Measurements from ENCODE around the gene ERGIC1. TPM values are rescaled to one million over a fixed set of nuclear protein-coding genes. Genes with fewer than 3 reads are reported as not detected.
A peak's percentile ranks its signal among the peaks of the same experiment; 100 is the strongest.

ERGIC1 gene
- total RNA-seq, 6 experiments from 2014 or later: 240 to 276 (median 258) TPM

GRCh38 chr5:172898218-172898842, 64.3 kb downstream of the ERGIC1 start:
- Mint-ChIP-seq H3K4me3 (peak overlapping the region; percentile 85), H3K36me3 (ENCODE audit: low read depth) (peaks cover 32% of the 10 kb centered on the region), H3K9me3 (no peaks in the 10 kb centered on the region), H3K4me1 (ENCODE audit: low read depth) (peaks cover 86% of the 10 kb centered on the region), H3K27me3 (ENCODE audit: insufficient read depth) (no peaks in the 10 kb centered on the region; the same call in none of the 2 replicates), H3K27ac (peak overlapping the region; percentile 99)
- no peak for TF ChIP-seq CTCF (IDR thresholded peaks at IDR 0.05)
- no peak for DNase-seq

GRCh38 chr5:172898843-172899369, 64.9 kb downstream of the ERGIC1 start:
- DNase-seq: no peak
- peak overlapping the region; percentile 33 for H3K4me3 Mint-ChIP-seq
- peaks cover 32% of the 10 kb centered on the region for H3K36me3 Mint-ChIP-seq (ENCODE audit: low read depth)
- TF ChIP-seq CTCF (IDR thresholded peaks at IDR 0.05): no peak
- H3K27ac Mint-ChIP-seq: peak overlapping the region; percentile 99
- H3K9me3 Mint-ChIP-seq: no peaks in the 10 kb centered on the region
- peaks cover 91% of the 10 kb centered on the region for H3K4me1 Mint-ChIP-seq (ENCODE audit: low read depth)
- no peaks in the 10 kb centered on the region; the same call in none of the 2 replicates for H3K27me3 Mint-ChIP-seq (ENCODE audit: insufficient read depth)

- DNase-seq: no peak
- H3K27ac Mint-ChIP-seq: peak overlapping the region; percentile 99
- peaks cover 97% of the 10 kb centered on the region for H3K4me1 Mint-ChIP-seq (ENCODE audit: low read depth)
- TF ChIP-seq CTCF (IDR thresholded peaks at IDR 0.05): no peak
- H3K36me3 Mint-ChIP-seq (ENCODE audit: low read depth): peaks cover 32% of the 10 kb centered on the region
- H3K9me3 Mint-ChIP-seq: no peaks in the 10 kb centered on the region
- H3K4me3 Mint-ChIP-seq: no peak overlapping the region
- no peaks in the 10 kb centered on the region; the same call in none of the 2 replicates for H3K27me3 Mint-ChIP-seq (ENCODE audit: insufficient read depth)
These were observed 65.4 kb downstream of the ERGIC1 start for GRCh38 chr5:172899436-172899835.

GRCh38 chr5:172901012-172901780, 67.1 kb downstream of the ERGIC1 start:
- TF ChIP-seq CTCF (IDR thresholded peaks at IDR 0.05): peak; percentile 27; the same call in 1 of the 2 replicates
- H3K9me3 Mint-ChIP-seq: no peaks in the 10 kb centered on the region
- peak overlapping the region; percentile 99 for H3K27ac Mint-ChIP-seq
- 0 out of 2 replicates have a peak overlapping the region, but pooled peaks have one; percentile 11 for H3K4me3 Mint-ChIP-seq
- peak; percentile 68 for DNase-seq
- H3K27me3 Mint-ChIP-seq (ENCODE audit: insufficient read depth): peaks cover 5% of the 10 kb centered on the region
- H3K36me3 Mint-ChIP-seq (ENCODE audit: low read depth): peaks cover 34% of the 10 kb centered on the region
- H3K4me1 Mint-ChIP-seq (ENCODE audit: low read depth): peaks cover 100% of the 10 kb centered on the region

- Mint-ChIP-seq H3K27ac (peak overlapping the region; percentile 99), H3K4me3 (peak overlapping the region; percentile 72; the same call in 1 of the 2 replicates), H3K4me1 (ENCODE audit: low read depth) (peaks cover 100% of the 10 kb centered on the region), H3K36me3 (ENCODE audit: low read depth) (peaks cover 34% of the 10 kb centered on the region), H3K9me3 (no peaks in the 10 kb centered on the region), H3K27me3 (ENCODE audit: insufficient read depth) (peaks cover 5% of the 10 kb centered on the region)
- TF ChIP-seq CTCF (IDR thresholded peaks at IDR 0.05): no peak
- peak; percentile 90 for DNase-seq
These were observed 67.9 kb downstream of the ERGIC1 start for GRCh38 chr5:172901788-172902496.
